Measurements from ENCODE around the gene CAMTA1.

- TF ChIP-seq CTCF (IDR thresholded peaks at IDR 0.05), result no peak
- no peak for TF ChIP-seq EZH2 (IDR thresholded peaks at IDR 0.05)
- no peak for TF ChIP-seq EZH2phosphoT487 (IDR thresholded peaks at IDR 0.05)
Measured at GRCh38 chr1:7177438-7178146, 392.3 kb downstream of the CAMTA1 start.

All from neural progenitor cell (in vitro differentiated cells).